Measurements from ENCODE around the gene ENTHD1.

GRCh38 chr22:39815932-39816331 lies 77.6 kb downstream of the ENTHD1 start:
- TF ChIP-seq CTCF (IDR thresholded peaks at IDR 0.05; ENCODE audit: low read length) (no peak), EZH2 (IDR thresholded peaks at IDR 0.05; ENCODE audit: borderline replicate concordance, low read length) (no peak)
